ENCODE measurements around the gene BPIFB6.
"Not testable (repeated sequence)": the region's sequence is repeated elsewhere in the genome, so short reads cannot be mapped to it uniquely, and the experiment has no call there.

The BPIFB6 gene

GRCh38 chr20:33030569-33030968, 879 bp upstream of the BPIFB6 start:
- DNase-seq: no peak

- DNase-seq: no peak
Measured at GRCh38 chr20:33032555-33032954, 1.1 kb downstream of the BPIFB6 start.

- DNase-seq: no peak
Measured at GRCh38 chr20:33033381-33033780, 1.9 kb downstream of the BPIFB6 start.

GRCh38 chr20:33034115-33034514, 2.7 kb downstream of the BPIFB6 start:
- no peak for DNase-seq

GRCh38 chr20:33034901-33035492, 3.5 kb downstream of the BPIFB6 start:
- no peak for DNase-seq

GRCh38 chr20:33037456-33037855, 6.0 kb downstream of the BPIFB6 start:
- DNase-seq: no peak

- DNase-seq: no peak
Measured at GRCh38 chr20:33038243-33038642, 6.8 kb downstream of the BPIFB6 start.

- DNase-seq: no peak
Measured at GRCh38 chr20:33042430-33042829, 11.0 kb downstream of the BPIFB6 start.

- no peak for DNase-seq
Measured at GRCh38 chr20:33042983-33043730, 11.7 kb downstream of the BPIFB6 start.

- no peak for DNase-seq
Measured at GRCh38 chr20:33043731-33044181, 12.3 kb downstream of the BPIFB6 start.

- not testable (repeated sequence) for DNase-seq
Measured at GRCh38 chr20:33045129-33045721, 13.8 kb downstream of the BPIFB6 start.

GRCh38 chr20:33046412-33046811, 15.0 kb downstream of the BPIFB6 start:
- DNase-seq: no peak

- DNase-seq: no peak
Measured at GRCh38 chr20:33051333-33051732, 19.9 kb downstream of the BPIFB6 start.

GRCh38 chr20:33053291-33054106, 22.1 kb downstream of the BPIFB6 start, which contains the start of gene BPIFB3:
TSS of gene BPIFB3 (plus strand) at chr20:33053903. CDS start at chr20:33055436, 1,533 bp downstream.
- no peak for DNase-seq

- DNase-seq: no peak
Measured at GRCh38 chr20:33054381-33054780, 22.9 kb downstream of the BPIFB6 start.

- no peak for DNase-seq
Measured at GRCh38 chr20:33054791-33055190, 23.3 kb downstream of the BPIFB6 start.

- no peak for DNase-seq
Measured at GRCh38 chr20:33059136-33059535, 27.7 kb downstream of the BPIFB6 start.

- no peak for DNase-seq
Measured at GRCh38 chr20:33059741-33060390, 28.4 kb downstream of the BPIFB6 start.

GRCh38 chr20:33061658-33062028, 30.2 kb downstream of the BPIFB6 start:
- no peak for DNase-seq

GRCh38 chr20:33062105-33062824, 30.8 kb downstream of the BPIFB6 start:
- no peak for DNase-seq

GRCh38 chr20:33062825-33063149, 31.3 kb downstream of the BPIFB6 start:
- DNase-seq: no peak

- no peak for DNase-seq
Measured at GRCh38 chr20:33063271-33063670, 31.8 kb downstream of the BPIFB6 start.

Data from SIG-M5 (cell line).